Loucy (cell line): Measurements from ENCODE around the gene GPR171.

Source experiments
- EZH2phosphoT487 ChIP-seq: fragments of 200-600 bp; IDR thresholded peaks from 2 replicates; pipeline ENCODE4 v1.6.1; 2018; ENCODE audit warnings: antibody characterized with exemption, mild to moderate bottlenecking, moderate library complexity, borderline replicate concordance
- TF ChIP-seq, protein P1 (sequence below): fragments of 200-600 bp; sonication (generic); conservative IDR thresholded peaks from 2 replicates; pipeline ENCODE4 v1.5.1; 2014; ENCODE audit warnings: mild to moderate bottlenecking, antibody characterized with exemption, low read length

- TF ChIP-seq, protein P1, sequence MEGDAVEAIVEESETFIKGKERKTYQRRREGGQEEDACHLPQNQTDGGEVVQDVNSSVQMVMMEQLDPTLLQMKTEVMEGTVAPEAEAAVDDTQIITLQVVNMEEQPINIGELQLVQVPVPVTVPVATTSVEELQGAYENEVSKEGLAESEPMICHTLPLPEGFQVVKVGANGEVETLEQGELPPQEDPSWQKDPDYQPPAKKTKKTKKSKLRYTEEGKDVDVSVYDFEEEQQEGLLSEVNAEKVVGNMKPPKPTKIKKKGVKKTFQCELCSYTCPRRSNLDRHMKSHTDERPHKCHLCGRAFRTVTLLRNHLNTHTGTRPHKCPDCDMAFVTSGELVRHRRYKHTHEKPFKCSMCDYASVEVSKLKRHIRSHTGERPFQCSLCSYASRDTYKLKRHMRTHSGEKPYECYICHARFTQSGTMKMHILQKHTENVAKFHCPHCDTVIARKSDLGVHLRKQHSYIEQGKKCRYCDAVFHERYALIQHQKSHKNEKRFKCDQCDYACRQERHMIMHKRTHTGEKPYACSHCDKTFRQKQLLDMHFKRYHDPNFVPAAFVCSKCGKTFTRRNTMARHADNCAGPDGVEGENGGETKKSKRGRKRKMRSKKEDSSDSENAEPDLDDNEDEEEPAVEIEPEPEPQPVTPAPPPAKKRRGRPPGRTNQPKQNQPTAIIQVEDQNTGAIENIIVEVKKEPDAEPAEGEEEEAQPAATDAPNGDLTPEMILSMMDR, result no peak
- TF ChIP-seq EZH2phosphoT487, result no peak
Measured at GRCh38 chr3:151227266-151227806, 24.3 kb upstream of the GPR171 start.
